ENCODE data around the gene MAOB. TPM values are rescaled to one million over a fixed set of nuclear protein-coding genes. Genes with fewer than 3 reads are reported as not detected.

The MAOB gene
- total RNA-seq, 1 experiment from 2014 or later = 0.34 TPM

DNA sequence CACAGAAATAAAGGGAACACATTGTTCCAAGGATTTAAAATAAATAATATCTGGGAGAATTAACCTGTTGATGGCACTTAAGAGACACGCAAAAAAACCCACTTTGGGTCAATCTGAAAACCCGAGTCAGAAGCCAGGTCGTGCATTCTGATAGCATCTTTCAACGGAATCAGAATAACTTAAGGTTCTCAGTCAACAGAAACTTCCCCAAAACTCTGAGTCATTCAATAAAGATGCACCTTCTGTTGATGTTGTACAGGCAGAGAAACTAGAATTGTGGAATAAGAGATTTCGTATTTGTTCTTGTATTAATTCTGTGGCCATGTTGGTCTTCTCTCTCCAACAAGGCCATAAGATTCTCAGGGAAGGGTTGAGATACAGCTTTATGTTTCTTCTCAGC is 78.2 kb downstream of the MAOB start:
- H3K4me1 ChIP-seq = no peaks in the 10 kb centered on the region
- DNase-seq = no peak
- no peaks in the 10 kb centered on the region for H3K36me3 Mint-ChIP-seq (ENCODE audit: insufficient read depth, unreplicated experiment)
- H3K27me3 Mint-ChIP-seq (ENCODE audit: insufficient read depth, unreplicated experiment) = no peaks in the 10 kb centered on the region
- no peak overlapping the region for H3K27ac Mint-ChIP-seq (ENCODE audit: unreplicated experiment)
- H3K9me3 Mint-ChIP-seq (ENCODE audit: unreplicated experiment) = no peaks in the 10 kb centered on the region
- BruUV-seq (replicated peaks) = no TSS peak
- TF ChIP-seq, protein P1, sequence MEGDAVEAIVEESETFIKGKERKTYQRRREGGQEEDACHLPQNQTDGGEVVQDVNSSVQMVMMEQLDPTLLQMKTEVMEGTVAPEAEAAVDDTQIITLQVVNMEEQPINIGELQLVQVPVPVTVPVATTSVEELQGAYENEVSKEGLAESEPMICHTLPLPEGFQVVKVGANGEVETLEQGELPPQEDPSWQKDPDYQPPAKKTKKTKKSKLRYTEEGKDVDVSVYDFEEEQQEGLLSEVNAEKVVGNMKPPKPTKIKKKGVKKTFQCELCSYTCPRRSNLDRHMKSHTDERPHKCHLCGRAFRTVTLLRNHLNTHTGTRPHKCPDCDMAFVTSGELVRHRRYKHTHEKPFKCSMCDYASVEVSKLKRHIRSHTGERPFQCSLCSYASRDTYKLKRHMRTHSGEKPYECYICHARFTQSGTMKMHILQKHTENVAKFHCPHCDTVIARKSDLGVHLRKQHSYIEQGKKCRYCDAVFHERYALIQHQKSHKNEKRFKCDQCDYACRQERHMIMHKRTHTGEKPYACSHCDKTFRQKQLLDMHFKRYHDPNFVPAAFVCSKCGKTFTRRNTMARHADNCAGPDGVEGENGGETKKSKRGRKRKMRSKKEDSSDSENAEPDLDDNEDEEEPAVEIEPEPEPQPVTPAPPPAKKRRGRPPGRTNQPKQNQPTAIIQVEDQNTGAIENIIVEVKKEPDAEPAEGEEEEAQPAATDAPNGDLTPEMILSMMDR (IDR thresholded peaks at IDR 0.05; ENCODE audit: insufficient read depth in 1 of 2, low read depth in 1 of 2, low read length in 1 of 2, severe bottlenecking in 1 of 2, unreplicated experiment in 1 of 2) = no peak
- POLR2A ChIA-PET = no interaction called here
- H3K4me3 ChIP-seq (ENCODE audit: low read depth, low read length) = no peak overlapping the region
- H3K4me1 Mint-ChIP-seq (ENCODE audit: low read depth, unreplicated experiment) = no peaks in the 10 kb centered on the region
- CTCF ChIA-PET = no interaction called here
- intact Hi-C loops (cut with micrococcal nuclease; ENCODE audit: unreplicated experiment) = no loop called here
- H3K27me3 ChIP-seq (replicated peaks; ENCODE audit: control insufficient read depth, insufficient read depth, low read length) = no peaks in the 10 kb centered on the region
- H3K4me3 Mint-ChIP-seq (ENCODE audit: unreplicated experiment) = no peak overlapping the region
- H3K36me3 ChIP-seq (ENCODE audit: control insufficient read depth, insufficient read depth, low read length) = no peaks in the 10 kb centered on the region
- no peaks in the 10 kb centered on the region for H3K9me3 ChIP-seq

- Histone ChIP-seq H3K4me1 (no peaks in the 10 kb centered on the region), H3K27me3 (replicated peaks; ENCODE audit: control insufficient read depth, insufficient read depth, low read length) (no peaks in the 10 kb centered on the region), H3K4me3 (ENCODE audit: low read depth, low read length) (no peak overlapping the region), H3K36me3 (ENCODE audit: control insufficient read depth, insufficient read depth, low read length) (no peaks in the 10 kb centered on the region), H3K9me3 (no peaks in the 10 kb centered on the region)
- H3K27me3 Mint-ChIP-seq (ENCODE audit: insufficient read depth, unreplicated experiment) = peaks cover 5% of the 10 kb centered on the region
- ChIA-PET POLR2A (no interaction called here), CTCF (no interaction called here)
- H3K4me3 Mint-ChIP-seq (ENCODE audit: unreplicated experiment) = no peak overlapping the region
- TF ChIP-seq, protein P1 (IDR thresholded peaks at IDR 0.05; ENCODE audit: insufficient read depth in 1 of 2, low read depth in 1 of 2, low read length in 1 of 2, severe bottlenecking in 1 of 2, unreplicated experiment in 1 of 2) = no peak
- H3K9me3 Mint-ChIP-seq (ENCODE audit: unreplicated experiment) = no peaks in the 10 kb centered on the region
- intact Hi-C loops (cut with micrococcal nuclease; ENCODE audit: unreplicated experiment) = no loop called here
- H3K4me1 Mint-ChIP-seq (ENCODE audit: low read depth, unreplicated experiment) = no peaks in the 10 kb centered on the region
- no peaks in the 10 kb centered on the region for H3K36me3 Mint-ChIP-seq (ENCODE audit: insufficient read depth, unreplicated experiment)
- BruUV-seq (replicated peaks) = no TSS peak
- no peak overlapping the region for H3K27ac Mint-ChIP-seq (ENCODE audit: unreplicated experiment)
- no peak for DNase-seq
Measured at GRCh38 chrX:43785930-43786591, 96.2 kb downstream of the MAOB start.

DNA sequence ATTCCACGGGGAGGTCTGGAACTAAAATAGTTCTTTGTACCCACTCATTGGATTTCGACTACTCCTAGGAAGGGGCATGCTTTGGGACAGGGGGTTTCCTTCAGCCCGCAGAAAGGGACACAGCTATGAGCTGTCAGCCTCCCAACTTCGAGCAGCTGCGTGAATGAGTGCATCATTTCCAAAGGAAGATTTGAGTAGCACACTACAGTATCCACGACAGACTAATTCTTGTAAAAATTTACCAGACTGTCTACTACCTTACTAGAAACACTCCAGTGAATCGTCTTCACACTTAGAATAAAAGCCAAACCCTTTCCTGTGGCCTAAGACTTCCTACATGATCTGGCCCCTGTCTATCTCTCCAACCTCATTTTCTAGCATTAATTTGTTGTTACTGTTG is 124.2 kb downstream of the MAOB start:
- no peaks in the 10 kb centered on the region for H3K4me1 Mint-ChIP-seq (ENCODE audit: low read depth, unreplicated experiment)
- intact Hi-C loops (cut with micrococcal nuclease; ENCODE audit: unreplicated experiment) = no loop called here
- Histone ChIP-seq H3K4me3 (ENCODE audit: low read depth, low read length) (no peak overlapping the region), H3K4me1 (no peaks in the 10 kb centered on the region), H3K36me3 (ENCODE audit: control insufficient read depth, insufficient read depth, low read length) (no peaks in the 10 kb centered on the region), H3K27me3 (replicated peaks; ENCODE audit: control insufficient read depth, insufficient read depth, low read length) (no peaks in the 10 kb centered on the region), H3K9me3 (no peaks in the 10 kb centered on the region)
- POLR2A ChIA-PET = no interaction called here
- BruUV-seq (replicated peaks) = no TSS peak
- DNase-seq = no peak
- no peaks in the 10 kb centered on the region for H3K9me3 Mint-ChIP-seq (ENCODE audit: unreplicated experiment)
- CTCF ChIA-PET = no interaction called here
- no peaks in the 10 kb centered on the region for H3K36me3 Mint-ChIP-seq (ENCODE audit: insufficient read depth, unreplicated experiment)
- H3K27ac Mint-ChIP-seq (ENCODE audit: unreplicated experiment) = no peak overlapping the region
- H3K27me3 Mint-ChIP-seq (ENCODE audit: insufficient read depth, unreplicated experiment) = no peaks in the 10 kb centered on the region
- TF ChIP-seq, protein P1 (IDR thresholded peaks at IDR 0.05; ENCODE audit: insufficient read depth in 1 of 2, low read depth in 1 of 2, low read length in 1 of 2, severe bottlenecking in 1 of 2, unreplicated experiment in 1 of 2) = no peak
- no peak overlapping the region for H3K4me3 Mint-ChIP-seq (ENCODE audit: unreplicated experiment)
